Measurements from ENCODE around the gene MAEL.

Gene MAEL

DNA sequence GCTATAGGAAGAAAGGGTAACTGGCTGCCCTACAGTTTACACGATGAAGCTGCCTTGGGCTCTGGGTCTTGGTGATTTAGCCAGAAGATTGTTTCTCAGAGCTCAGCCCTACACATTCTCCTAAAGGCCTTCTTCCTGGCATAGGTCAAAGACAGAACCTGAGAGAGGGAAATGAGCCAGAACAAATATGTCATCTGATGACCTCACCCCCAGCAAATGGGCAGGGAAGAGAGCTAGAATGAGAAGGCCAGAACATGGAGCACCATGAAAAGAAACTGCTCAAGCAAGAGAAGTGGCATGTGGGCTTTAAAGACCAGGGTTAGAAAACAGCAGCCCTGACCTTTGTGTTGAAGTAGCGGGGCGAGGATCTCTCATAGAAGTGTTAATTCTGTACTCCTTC, 8.3 kb upstream of the MAEL start:
- H3K4me2 ChIP-seq (ENCODE audit: low read depth, low read length, poor library complexity, severe bottlenecking) = no peak overlapping the region

DNA sequence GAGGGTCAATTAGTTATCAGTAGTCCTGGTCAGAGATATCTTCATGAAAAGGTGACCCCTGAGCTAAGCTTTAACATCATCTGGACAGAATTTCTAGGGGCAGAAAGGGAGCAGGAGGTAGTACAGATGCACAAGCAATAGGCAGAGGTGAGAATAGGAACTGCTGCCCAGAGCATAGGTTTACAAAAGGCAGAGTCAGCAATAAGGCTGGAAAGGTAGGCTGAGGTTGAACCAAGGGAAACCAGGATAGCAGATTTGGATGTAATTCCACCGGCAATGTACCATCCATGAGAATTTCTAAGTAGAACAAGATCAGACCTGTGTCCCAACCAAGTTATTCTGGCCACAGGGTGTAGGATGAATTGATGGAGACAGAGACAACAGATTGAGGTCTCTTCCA, 7.5 kb upstream of the MAEL start:
- no peak for TF ChIP-seq EZH2phosphoT487 (IDR thresholded peaks at IDR 0.05; ENCODE audit: borderline replicate concordance)
- TF ChIP-seq, protein P1, sequence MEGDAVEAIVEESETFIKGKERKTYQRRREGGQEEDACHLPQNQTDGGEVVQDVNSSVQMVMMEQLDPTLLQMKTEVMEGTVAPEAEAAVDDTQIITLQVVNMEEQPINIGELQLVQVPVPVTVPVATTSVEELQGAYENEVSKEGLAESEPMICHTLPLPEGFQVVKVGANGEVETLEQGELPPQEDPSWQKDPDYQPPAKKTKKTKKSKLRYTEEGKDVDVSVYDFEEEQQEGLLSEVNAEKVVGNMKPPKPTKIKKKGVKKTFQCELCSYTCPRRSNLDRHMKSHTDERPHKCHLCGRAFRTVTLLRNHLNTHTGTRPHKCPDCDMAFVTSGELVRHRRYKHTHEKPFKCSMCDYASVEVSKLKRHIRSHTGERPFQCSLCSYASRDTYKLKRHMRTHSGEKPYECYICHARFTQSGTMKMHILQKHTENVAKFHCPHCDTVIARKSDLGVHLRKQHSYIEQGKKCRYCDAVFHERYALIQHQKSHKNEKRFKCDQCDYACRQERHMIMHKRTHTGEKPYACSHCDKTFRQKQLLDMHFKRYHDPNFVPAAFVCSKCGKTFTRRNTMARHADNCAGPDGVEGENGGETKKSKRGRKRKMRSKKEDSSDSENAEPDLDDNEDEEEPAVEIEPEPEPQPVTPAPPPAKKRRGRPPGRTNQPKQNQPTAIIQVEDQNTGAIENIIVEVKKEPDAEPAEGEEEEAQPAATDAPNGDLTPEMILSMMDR (conservative IDR thresholded peaks at IDR 0.05; ENCODE audit: low read length) = no peak
- Histone ChIP-seq H3K4me3 (ENCODE audit: low read length, poor library complexity, severe bottlenecking) (no peak overlapping the region), H3K27me3 (ENCODE audit: insufficient read depth, low read length, poor library complexity, severe bottlenecking) (no peaks in the 10 kb centered on the region)

More for the DNA sequence above, 8.3 kb upstream of the MAEL start:
- H3K36me3 ChIP-seq (ENCODE audit: insufficient read depth, low read length) = no peaks in the 10 kb centered on the region
- no peak overlapping the region for H3K9ac ChIP-seq (ENCODE audit: low read depth, low read length, poor library complexity, severe bottlenecking)
- no peaks in the 10 kb centered on the region for H3K9me2 ChIP-seq (replicated peaks; ENCODE audit: low read depth, low read length)
- H4K20me1 ChIP-seq (ENCODE audit: insufficient read depth, low read length, poor library complexity, severe bottlenecking) = no peaks in the 10 kb centered on the region
- TF ChIP-seq, protein P1 (conservative IDR thresholded peaks at IDR 0.05; ENCODE audit: low read length) = no peak
- TF ChIP-seq EZH2phosphoT487 (IDR thresholded peaks at IDR 0.05; ENCODE audit: borderline replicate concordance) = no peak
- H3K4me3 ChIP-seq (ENCODE audit: low read length, poor library complexity, severe bottlenecking) = no peak overlapping the region
- H3K27me3 ChIP-seq (ENCODE audit: insufficient read depth, low read length, poor library complexity, severe bottlenecking) = no peaks in the 10 kb centered on the region
- H2AFZ ChIP-seq (ENCODE audit: low read length) = no peak overlapping the region
- no peaks in the 10 kb centered on the region for H3F3A ChIP-seq (ENCODE audit: low read depth)
- no peaks in the 10 kb centered on the region for H3K79me2 ChIP-seq (ENCODE audit: insufficient read depth, low read length)
- H3K9me3 ChIP-seq (ENCODE audit: insufficient read depth, low read depth, low read length) = no peaks in the 10 kb centered on the region
- H3K4me1 ChIP-seq (ENCODE audit: insufficient read depth, low read length, poor library complexity, severe bottlenecking) = peaks cover 6% of the 10 kb centered on the region

DNA sequence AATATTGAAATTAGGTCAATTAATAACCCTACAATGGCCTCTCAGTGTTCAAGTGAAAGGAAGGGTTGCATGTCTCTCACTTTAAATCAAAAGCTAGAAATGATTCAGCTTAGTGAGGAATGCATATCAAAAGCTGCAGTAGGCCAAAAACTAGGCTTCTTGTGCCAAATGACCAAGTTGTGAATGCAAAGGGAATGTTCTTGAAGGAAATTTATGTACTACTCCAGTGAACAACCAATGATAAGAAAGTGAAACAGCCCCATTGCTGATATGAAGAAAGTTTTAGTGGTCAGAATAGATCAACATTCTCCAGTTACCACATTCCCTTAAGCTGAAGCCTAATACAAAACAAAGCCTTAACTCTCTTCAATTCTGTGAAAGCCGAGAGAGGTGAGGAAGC, 10.0 kb downstream of the MAEL start:
- H3K9me2 ChIP-seq (replicated peaks; ENCODE audit: low read depth, low read length) = no peaks in the 10 kb centered on the region
- H3K4me2 ChIP-seq (ENCODE audit: low read depth, low read length, poor library complexity, severe bottlenecking) = no peak overlapping the region
- no peaks in the 10 kb centered on the region for H3F3A ChIP-seq (ENCODE audit: low read depth)
- no peaks in the 10 kb centered on the region for H3K36me3 ChIP-seq (ENCODE audit: insufficient read depth, low read length)
- no peaks in the 10 kb centered on the region for H3K4me1 ChIP-seq (ENCODE audit: insufficient read depth, low read length, poor library complexity, severe bottlenecking)
- no peak overlapping the region for H3K4me3 ChIP-seq (ENCODE audit: low read length, poor library complexity, severe bottlenecking)
- no peaks in the 10 kb centered on the region; the same call in 1 of the 2 replicates for H3K9me3 ChIP-seq (ENCODE audit: insufficient read depth, low read depth, low read length)
- no peak overlapping the region for H3K9ac ChIP-seq (ENCODE audit: low read depth, low read length, poor library complexity, severe bottlenecking)
- H2AFZ ChIP-seq (ENCODE audit: low read length) = no peak overlapping the region
- H3K27me3 ChIP-seq (ENCODE audit: insufficient read depth, low read length, poor library complexity, severe bottlenecking) = no peaks in the 10 kb centered on the region
- H3K79me2 ChIP-seq (ENCODE audit: insufficient read depth, low read length) = no peaks in the 10 kb centered on the region
- H4K20me1 ChIP-seq (ENCODE audit: insufficient read depth, low read length, poor library complexity, severe bottlenecking) = no peaks in the 10 kb centered on the region
- TF ChIP-seq, protein P1 (conservative IDR thresholded peaks at IDR 0.05; ENCODE audit: low read length) = no peak
- no peak for TF ChIP-seq EZH2phosphoT487 (IDR thresholded peaks at IDR 0.05; ENCODE audit: borderline replicate concordance)

More for the DNA sequence above, 7.5 kb upstream of the MAEL start:
- no peaks in the 10 kb centered on the region for H3K4me1 ChIP-seq (ENCODE audit: insufficient read depth, low read length, poor library complexity, severe bottlenecking)
- H3F3A ChIP-seq (ENCODE audit: low read depth) = no peaks in the 10 kb centered on the region
- H3K79me2 ChIP-seq (ENCODE audit: insufficient read depth, low read length) = no peaks in the 10 kb centered on the region
- H3K9me3 ChIP-seq (ENCODE audit: insufficient read depth, low read depth, low read length) = no peaks in the 10 kb centered on the region
- H3K36me3 ChIP-seq (ENCODE audit: insufficient read depth, low read length) = no peaks in the 10 kb centered on the region
- no peak overlapping the region for H3K4me2 ChIP-seq (ENCODE audit: low read depth, low read length, poor library complexity, severe bottlenecking)
- no peak overlapping the region for H2AFZ ChIP-seq (ENCODE audit: low read length)
- H3K9ac ChIP-seq (ENCODE audit: low read depth, low read length, poor library complexity, severe bottlenecking) = no peak overlapping the region
- no peaks in the 10 kb centered on the region for H4K20me1 ChIP-seq (ENCODE audit: insufficient read depth, low read length, poor library complexity, severe bottlenecking)
- H3K9me2 ChIP-seq (replicated peaks; ENCODE audit: low read depth, low read length) = no peaks in the 10 kb centered on the region

All from Loucy (cell line).